ENCODE results near the gene AP1G1. TPM values are rescaled to one million over a fixed set of nuclear protein-coding genes. Genes with fewer than 3 reads are reported as not detected.

Gene AP1G1
- total RNA-seq, 1 donor: 80.5 TPM

DNA sequence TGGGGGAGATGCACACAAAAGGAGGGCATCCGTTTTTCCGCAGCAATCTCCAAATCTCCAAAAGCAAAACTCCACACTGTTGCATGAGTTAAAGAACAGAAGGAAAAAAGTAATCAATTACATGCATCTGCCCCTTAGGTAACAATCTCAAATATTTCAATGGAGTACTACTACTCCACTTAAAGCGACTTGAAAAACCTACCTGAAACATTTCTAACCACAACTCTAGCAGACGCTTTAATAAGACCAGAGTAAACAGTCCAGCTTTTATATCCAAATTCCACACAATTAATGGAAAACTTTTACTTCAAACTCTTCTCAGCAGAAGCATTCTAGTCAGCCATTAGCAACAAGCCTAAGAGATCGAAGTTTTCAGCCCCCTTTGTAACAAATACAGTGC lies 29.9 kb downstream of the AP1G1 start:
- no peak for DNase-seq (ENCODE audit: low read depth)
- TF ChIP-seq, protein P1, sequence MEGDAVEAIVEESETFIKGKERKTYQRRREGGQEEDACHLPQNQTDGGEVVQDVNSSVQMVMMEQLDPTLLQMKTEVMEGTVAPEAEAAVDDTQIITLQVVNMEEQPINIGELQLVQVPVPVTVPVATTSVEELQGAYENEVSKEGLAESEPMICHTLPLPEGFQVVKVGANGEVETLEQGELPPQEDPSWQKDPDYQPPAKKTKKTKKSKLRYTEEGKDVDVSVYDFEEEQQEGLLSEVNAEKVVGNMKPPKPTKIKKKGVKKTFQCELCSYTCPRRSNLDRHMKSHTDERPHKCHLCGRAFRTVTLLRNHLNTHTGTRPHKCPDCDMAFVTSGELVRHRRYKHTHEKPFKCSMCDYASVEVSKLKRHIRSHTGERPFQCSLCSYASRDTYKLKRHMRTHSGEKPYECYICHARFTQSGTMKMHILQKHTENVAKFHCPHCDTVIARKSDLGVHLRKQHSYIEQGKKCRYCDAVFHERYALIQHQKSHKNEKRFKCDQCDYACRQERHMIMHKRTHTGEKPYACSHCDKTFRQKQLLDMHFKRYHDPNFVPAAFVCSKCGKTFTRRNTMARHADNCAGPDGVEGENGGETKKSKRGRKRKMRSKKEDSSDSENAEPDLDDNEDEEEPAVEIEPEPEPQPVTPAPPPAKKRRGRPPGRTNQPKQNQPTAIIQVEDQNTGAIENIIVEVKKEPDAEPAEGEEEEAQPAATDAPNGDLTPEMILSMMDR (IDR thresholded peaks at IDR 0.05; ENCODE audit: insufficient read depth, low read length): no peak

DNA sequence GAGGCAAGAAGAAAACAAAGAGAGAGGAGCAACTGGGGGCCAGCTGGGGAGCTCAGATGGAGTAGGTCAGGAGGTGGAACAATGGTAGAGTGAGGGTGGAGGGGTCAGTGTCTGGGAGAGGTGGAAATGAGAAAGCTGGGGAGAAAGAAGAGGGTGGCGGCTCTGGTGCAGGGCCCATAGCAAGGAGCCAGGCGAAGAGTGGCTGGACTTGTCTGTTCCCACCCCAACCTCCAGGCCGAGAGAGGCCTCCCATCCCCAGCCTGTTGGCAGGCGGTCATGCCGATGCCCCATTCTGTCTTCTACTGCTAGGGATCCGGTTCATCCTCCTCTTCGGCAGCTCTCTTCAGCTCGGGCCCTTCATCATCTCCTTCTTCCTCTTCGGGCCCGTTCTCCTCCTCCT lies 31.3 kb downstream of the AP1G1 start:
- no peak for DNase-seq (ENCODE audit: low read depth)
- TF ChIP-seq, protein P1 (IDR thresholded peaks at IDR 0.05; ENCODE audit: insufficient read depth, low read length): no peak
- H3K4me3 ChIP-seq (ENCODE audit: low read depth, low read length): no peak overlapping the region

More for the DNA sequence above, 29.9 kb downstream of the AP1G1 start:
- H3K4me3 ChIP-seq (ENCODE audit: low read depth, low read length): no peak overlapping the region

DNA sequence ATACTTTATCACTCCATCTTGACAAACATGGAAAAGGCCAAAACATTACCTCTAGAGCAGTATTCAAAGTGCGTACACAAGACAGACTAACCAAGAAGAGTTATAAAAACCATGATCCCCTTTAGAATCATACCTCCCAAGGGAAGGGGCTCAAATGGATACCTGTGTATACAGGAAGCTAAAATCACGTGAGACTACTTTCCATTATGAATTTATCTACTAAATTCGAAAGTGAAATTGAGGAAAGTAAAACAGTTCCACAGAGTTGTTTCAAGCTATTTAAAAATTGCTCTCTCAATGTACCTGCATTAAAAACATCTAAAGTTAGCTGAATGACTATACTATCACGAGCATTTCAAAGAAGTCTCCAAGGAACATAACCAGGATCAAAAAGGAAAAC lies 32.7 kb downstream of the AP1G1 start:
- DNase-seq (ENCODE audit: low read depth): no peak
- no peak overlapping the region for H3K4me3 ChIP-seq (ENCODE audit: low read depth, low read length)
- TF ChIP-seq, protein P1 (IDR thresholded peaks at IDR 0.05; ENCODE audit: insufficient read depth, low read length): no peak

DNA sequence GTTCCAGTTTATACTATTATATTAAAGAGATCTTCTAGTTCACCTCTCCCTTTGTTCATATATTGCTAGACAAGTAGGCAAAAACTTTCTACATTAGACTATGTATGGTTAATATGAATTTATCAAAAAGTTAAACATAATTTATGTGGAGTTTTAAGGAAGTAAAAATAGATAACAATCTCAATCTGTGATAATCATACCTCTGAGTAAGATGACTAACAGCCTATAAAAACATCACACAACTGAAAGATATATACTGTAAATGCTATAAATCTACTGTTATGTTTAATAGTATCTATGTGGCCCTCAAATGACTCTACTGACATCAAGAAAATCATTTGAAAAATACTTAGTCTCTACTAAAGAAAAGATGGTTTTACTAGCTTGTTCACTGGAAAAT lies 37.1 kb downstream of the AP1G1 start:
- TF ChIP-seq, protein P1 (IDR thresholded peaks at IDR 0.05; ENCODE audit: insufficient read depth, low read length): no peak
- no peak overlapping the region for H3K4me3 ChIP-seq (ENCODE audit: low read depth, low read length)
- no peak for DNase-seq (ENCODE audit: low read depth)

DNA sequence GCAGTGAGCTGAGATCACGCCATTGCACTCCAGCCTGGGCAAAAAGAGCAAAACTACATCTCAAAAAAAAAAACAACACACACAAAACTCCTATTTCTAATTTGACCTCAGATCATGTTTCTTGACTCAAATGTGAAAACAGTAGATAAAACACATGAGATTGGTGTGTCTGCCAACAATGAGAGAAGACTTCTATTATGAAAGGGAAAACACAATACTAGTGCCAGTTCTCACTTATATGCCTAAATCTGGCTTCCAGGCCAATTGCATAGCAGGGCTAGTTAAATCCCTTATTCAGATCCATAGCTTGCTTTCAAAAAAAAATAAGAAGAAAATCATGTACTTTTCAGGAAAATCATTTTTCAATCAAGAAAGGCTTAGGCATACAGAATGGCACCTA lies 39.4 kb downstream of the AP1G1 start:
- TF ChIP-seq, protein P1 (IDR thresholded peaks at IDR 0.05; ENCODE audit: insufficient read depth, low read length): no peak
- no peak overlapping the region for H3K4me3 ChIP-seq (ENCODE audit: low read depth, low read length)
- peak; percentile 42 for DNase-seq (ENCODE audit: low read depth)

DNA sequence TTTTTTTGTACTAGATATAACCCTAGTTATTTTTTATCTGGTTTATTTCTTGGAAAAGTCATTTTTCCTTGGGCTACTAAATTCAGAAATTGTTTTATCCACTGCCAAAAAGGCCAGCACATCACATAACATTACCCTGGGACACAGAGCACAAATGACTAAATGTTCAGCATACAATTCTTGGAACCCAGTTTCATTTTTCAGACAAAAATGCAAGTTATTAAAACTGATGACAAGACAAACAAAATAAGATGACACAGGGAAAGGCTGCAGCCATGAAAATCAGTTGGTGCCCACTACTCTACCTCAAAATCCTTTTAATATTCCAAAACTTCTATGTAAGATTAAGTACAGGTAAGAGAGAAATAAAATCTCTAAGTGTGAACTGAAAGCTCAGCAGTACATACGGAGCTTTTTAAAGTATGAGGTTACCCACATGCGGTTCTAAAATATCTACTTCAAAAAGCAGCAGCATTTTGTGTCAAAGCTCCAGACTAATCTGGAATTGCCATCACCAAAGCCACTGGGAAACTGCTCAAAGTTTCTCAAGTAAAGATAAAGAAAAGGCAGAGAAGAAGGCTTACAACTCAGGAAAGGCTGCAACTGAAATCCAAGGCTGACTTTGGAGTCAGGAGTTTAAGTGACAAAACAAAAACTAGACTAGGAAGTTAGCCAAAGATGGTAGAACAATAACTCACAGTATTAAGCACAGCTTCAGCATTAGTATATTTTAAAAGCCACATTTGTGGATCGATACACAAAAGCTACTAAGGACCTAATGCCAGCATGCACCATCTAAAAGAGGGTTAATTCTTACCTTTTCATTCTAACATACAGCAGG lies 41.4 kb downstream of the AP1G1 start:
- no peak overlapping the region for H3K4me3 ChIP-seq (ENCODE audit: low read depth, low read length)
- TF ChIP-seq, protein P1 (IDR thresholded peaks at IDR 0.05; ENCODE audit: insufficient read depth, low read length): no peak
- DNase-seq (ENCODE audit: low read depth): peak; percentile 28
